ENCODE data around the gene ALKBH5.

DNA sequence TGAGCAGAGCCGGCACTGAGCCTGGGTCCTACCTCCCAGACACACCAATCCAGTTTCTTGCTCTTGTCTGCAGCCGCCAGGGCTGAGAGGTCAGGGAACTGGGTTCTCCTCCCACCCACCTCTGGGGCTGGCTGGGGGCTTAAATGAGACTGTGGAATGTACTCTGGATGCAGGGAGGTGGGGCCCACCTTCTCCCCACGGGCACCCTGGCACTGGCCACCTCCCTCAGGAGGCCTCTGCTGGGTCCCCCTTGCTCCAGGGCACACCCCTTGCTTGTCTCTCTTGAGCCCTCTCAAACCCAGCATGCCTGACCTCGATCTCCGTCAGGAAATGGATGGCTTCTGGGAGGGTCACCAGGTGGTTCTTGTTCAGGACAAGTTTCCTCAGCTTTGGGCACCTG is 68.5 kb downstream of the ALKBH5 start:
- TF ChIP-seq, protein P1, sequence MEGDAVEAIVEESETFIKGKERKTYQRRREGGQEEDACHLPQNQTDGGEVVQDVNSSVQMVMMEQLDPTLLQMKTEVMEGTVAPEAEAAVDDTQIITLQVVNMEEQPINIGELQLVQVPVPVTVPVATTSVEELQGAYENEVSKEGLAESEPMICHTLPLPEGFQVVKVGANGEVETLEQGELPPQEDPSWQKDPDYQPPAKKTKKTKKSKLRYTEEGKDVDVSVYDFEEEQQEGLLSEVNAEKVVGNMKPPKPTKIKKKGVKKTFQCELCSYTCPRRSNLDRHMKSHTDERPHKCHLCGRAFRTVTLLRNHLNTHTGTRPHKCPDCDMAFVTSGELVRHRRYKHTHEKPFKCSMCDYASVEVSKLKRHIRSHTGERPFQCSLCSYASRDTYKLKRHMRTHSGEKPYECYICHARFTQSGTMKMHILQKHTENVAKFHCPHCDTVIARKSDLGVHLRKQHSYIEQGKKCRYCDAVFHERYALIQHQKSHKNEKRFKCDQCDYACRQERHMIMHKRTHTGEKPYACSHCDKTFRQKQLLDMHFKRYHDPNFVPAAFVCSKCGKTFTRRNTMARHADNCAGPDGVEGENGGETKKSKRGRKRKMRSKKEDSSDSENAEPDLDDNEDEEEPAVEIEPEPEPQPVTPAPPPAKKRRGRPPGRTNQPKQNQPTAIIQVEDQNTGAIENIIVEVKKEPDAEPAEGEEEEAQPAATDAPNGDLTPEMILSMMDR (IDR thresholded peaks at IDR 0.05; ENCODE audit: poor library complexity, severe bottlenecking): no peak
- TF ChIP-seq EZH2 (IDR thresholded peaks at IDR 0.05; ENCODE audit: borderline replicate concordance, insufficient read depth, low read length, poor library complexity, severe bottlenecking) (no peak), RAD21 (conservative IDR thresholded peaks at IDR 0.05) (no peak), TAF1 (IDR thresholded peaks at IDR 0.05; ENCODE audit: low read depth) (no peak)
- TF ChIP-seq, protein P2, sequence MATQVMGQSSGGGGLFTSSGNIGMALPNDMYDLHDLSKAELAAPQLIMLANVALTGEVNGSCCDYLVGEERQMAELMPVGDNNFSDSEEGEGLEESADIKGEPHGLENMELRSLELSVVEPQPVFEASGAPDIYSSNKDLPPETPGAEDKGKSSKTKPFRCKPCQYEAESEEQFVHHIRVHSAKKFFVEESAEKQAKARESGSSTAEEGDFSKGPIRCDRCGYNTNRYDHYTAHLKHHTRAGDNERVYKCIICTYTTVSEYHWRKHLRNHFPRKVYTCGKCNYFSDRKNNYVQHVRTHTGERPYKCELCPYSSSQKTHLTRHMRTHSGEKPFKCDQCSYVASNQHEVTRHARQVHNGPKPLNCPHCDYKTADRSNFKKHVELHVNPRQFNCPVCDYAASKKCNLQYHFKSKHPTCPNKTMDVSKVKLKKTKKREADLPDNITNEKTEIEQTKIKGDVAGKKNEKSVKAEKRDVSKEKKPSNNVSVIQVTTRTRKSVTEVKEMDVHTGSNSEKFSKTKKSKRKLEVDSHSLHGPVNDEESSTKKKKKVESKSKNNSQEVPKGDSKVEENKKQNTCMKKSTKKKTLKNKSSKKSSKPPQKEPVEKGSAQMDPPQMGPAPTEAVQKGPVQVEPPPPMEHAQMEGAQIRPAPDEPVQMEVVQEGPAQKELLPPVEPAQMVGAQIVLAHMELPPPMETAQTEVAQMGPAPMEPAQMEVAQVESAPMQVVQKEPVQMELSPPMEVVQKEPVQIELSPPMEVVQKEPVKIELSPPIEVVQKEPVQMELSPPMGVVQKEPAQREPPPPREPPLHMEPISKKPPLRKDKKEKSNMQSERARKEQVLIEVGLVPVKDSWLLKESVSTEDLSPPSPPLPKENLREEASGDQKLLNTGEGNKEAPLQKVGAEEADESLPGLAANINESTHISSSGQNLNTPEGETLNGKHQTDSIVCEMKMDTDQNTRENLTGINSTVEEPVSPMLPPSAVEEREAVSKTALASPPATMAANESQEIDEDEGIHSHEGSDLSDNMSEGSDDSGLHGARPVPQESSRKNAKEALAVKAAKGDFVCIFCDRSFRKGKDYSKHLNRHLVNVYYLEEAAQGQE (IDR thresholded peaks at IDR 0.05; ENCODE audit: borderline replicate concordance): no peak

Data from neural cell (in vitro differentiated cells).